Activated naive CD8-positive, alpha-beta T cell (primary cell): Measurements from ENCODE around the gene MAPK13.
"Not testable (repeated sequence)": the region's sequence is repeated elsewhere in the genome, so short reads cannot be mapped to it uniquely, and the experiment has no call there.

Experiments used
- H3K27ac Mint-ChIP-seq: one replicate; pipeline ENCODE4 v1.8.0; 2021; ENCODE audit warnings: mixed read lengths
- H3K27me3 Mint-ChIP-seq: one replicate; pipeline ENCODE4 v1.8.0; 2021; ENCODE audit warnings: mixed read lengths
- H3K36me3 Mint-ChIP-seq: one replicate; pipeline ENCODE4 v1.8.0; 2021; ENCODE audit warnings: mixed read lengths
- H3K4me1 Mint-ChIP-seq: one replicate; pipeline ENCODE4 v1.8.0; 2021; ENCODE audit warnings: low read depth, mixed read lengths
- H3K4me3 Mint-ChIP-seq: one replicate; pipeline ENCODE4 v1.8.0; 2021; ENCODE audit warnings: mild to moderate bottlenecking, mixed read lengths
- H3K9me3 Mint-ChIP-seq: one replicate; pipeline ENCODE4 v1.8.0; 2021; ENCODE audit warnings: low read depth, mixed read lengths

Gene MAPK13

GRCh38 chr6:36129941-36130666, at the start of gene MAPK13:
Gene MAPK13 (plus strand): TSS chr6:36130513. CDS start chr6:36130583, 70 bp downstream.
- peaks cover 3% of the 10 kb centered on the region for H3K36me3 Mint-ChIP-seq
- peak within 1 kb of the TSS; percentile 90 for H3K27ac Mint-ChIP-seq
- peaks cover 47% of the 10 kb centered on the region for H3K4me1 Mint-ChIP-seq
- no peaks in the 10 kb centered on the region for H3K9me3 Mint-ChIP-seq
- H3K27me3 Mint-ChIP-seq: no peaks in the 10 kb centered on the region
- peak within 1 kb of the TSS; percentile 90 for H3K4me3 Mint-ChIP-seq

DNA sequence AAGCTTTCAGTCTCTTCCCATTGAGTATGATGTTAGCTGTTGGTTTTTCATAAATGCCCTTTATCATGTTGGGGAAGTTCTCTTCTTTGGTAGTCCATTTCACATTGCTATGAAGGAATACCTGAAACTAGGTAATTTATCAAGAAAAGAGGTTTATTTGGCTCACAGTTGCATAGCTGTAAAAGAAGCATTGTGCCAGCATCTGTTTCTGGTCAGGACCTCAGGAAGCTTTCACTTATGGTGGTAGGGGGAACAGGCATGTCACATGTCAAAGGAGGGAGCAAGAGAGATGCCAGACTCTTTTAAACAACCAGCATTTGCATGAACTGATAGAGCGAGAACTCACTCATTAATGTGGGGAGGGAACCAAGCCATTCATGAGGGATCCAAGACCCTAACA, 48.0 kb upstream of the MAPK13 start:
- Mint-ChIP-seq H3K4me1 (peaks cover 7% of the 10 kb centered on the region), H3K27me3 (no peaks in the 10 kb centered on the region), H3K4me3 (no peak overlapping the region), H3K9me3 (peaks cover 4% of the 10 kb centered on the region), H3K27ac (no peak overlapping the region), H3K36me3 (peaks cover 43% of the 10 kb centered on the region)

GRCh38 chr6:36083446-36083845, 46.9 kb upstream of the MAPK13 start:
- Mint-ChIP-seq H3K27me3 (no peaks in the 10 kb centered on the region), H3K36me3 (peaks cover 43% of the 10 kb centered on the region), H3K4me1 (peaks cover 7% of the 10 kb centered on the region), H3K9me3 (peaks cover 4% of the 10 kb centered on the region), H3K4me3 (no peak overlapping the region), H3K27ac (no peak overlapping the region)

DNA sequence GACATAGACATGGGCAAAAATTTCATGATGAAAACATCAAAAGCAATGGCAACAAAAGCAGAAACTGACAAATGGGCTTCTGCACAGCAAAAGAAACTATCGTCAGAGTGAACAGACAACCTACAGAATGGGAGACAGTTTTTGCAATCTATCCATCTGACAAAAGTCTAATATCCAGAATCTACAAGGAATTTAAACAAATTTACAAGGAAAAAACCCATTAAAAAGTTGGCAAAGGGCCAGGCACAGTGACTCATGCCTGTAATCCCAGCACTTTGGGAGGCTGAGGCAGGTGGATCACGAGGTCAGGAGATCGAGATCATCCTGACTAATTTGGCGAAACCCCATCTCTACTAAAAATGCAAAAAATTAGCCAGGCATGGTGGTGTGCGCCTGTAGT, 42.1 kb upstream of the MAPK13 start:
- H3K9me3 Mint-ChIP-seq, H3K4me1 Mint-ChIP-seq, H3K4me3 Mint-ChIP-seq, H3K27ac Mint-ChIP-seq, H3K27me3 Mint-ChIP-seq: not testable (repeated sequence)
- H3K36me3 Mint-ChIP-seq: peaks cover 12% of the 10 kb centered on the region

- H3K4me3 Mint-ChIP-seq: no peak overlapping the region
- H3K9me3 Mint-ChIP-seq: no peaks in the 10 kb centered on the region
- H3K27ac Mint-ChIP-seq: no peak overlapping the region
- no peaks in the 10 kb centered on the region for H3K27me3 Mint-ChIP-seq
- peaks cover 12% of the 10 kb centered on the region for H3K36me3 Mint-ChIP-seq
- H3K4me1 Mint-ChIP-seq: peaks cover 7% of the 10 kb centered on the region
Observed at GRCh38 chr6:36089048-36089447, 41.3 kb upstream of the MAPK13 start.

- H3K4me3 Mint-ChIP-seq: no peak overlapping the region
- no peaks in the 10 kb centered on the region for H3K27me3 Mint-ChIP-seq
- peak overlapping the region; percentile 58 for H3K27ac Mint-ChIP-seq
- H3K9me3 Mint-ChIP-seq: no peaks in the 10 kb centered on the region
- peaks cover 2% of the 10 kb centered on the region for H3K36me3 Mint-ChIP-seq
- H3K4me1 Mint-ChIP-seq: peaks cover 26% of the 10 kb centered on the region
Observed at GRCh38 chr6:36094238-36094637, 36.1 kb upstream of the MAPK13 start.

- Mint-ChIP-seq H3K36me3 (peaks cover 2% of the 10 kb centered on the region), H3K4me1 (peaks cover 33% of the 10 kb centered on the region), H3K27ac (peak overlapping the region; percentile 58)
Observed at GRCh38 chr6:36094753-36095496, 35.4 kb upstream of the MAPK13 start.

DNA sequence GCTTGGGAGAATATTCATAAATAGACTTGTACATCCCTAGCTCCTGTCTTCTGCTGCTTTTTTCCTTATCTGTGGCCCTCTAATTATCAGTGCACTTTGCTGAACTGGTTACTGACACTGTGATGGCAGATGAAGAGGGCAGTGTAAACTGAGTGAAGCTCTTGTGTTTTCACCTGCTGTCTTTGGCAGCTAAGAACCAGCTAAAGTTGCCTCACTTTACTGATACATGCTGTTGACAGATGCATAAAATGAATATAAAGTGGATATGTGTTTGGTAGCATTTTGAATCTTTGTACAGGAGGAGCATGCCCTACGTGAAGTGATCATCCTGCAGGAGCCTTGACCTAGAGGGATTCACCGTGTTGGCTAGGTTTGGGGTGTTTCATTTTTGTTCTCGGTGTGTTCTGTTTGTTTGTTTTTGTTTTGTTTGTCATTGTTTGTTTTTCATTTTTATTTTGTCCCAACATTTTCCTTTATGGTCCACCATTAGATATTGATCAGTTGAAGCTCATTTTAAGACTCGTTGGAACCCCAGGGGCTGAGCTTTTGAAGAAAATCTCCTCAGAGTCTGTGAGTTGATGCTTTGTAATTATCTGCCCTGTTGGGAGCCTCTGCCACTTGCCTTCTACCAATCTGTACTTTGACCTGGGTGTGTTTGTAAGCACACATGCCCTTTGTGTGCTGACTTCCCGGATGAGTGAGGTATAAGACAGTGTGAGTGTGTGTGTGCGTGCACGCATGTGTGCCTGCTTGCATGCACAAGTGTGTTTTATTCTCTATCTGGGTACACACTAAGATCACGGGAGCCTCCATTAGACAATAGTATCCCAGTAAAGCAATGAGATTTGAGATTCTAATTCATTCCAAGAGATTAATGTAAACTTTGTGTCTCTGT, 34.6 kb upstream of the MAPK13 start:
- H3K4me1 Mint-ChIP-seq: peaks cover 40% of the 10 kb centered on the region
- H3K36me3 Mint-ChIP-seq: peaks cover 2% of the 10 kb centered on the region
- H3K27ac Mint-ChIP-seq: peak overlapping the region; percentile 41
- H3K4me3 Mint-ChIP-seq: no peak overlapping the region
- H3K9me3 Mint-ChIP-seq: no peaks in the 10 kb centered on the region
- no peaks in the 10 kb centered on the region for H3K27me3 Mint-ChIP-seq

More at GRCh38 chr6:36094753-36095496, 35.4 kb upstream of the MAPK13 start:
- Mint-ChIP-seq H3K9me3 (no peaks in the 10 kb centered on the region), H3K4me3 (no peak overlapping the region), H3K27me3 (no peaks in the 10 kb centered on the region)

DNA sequence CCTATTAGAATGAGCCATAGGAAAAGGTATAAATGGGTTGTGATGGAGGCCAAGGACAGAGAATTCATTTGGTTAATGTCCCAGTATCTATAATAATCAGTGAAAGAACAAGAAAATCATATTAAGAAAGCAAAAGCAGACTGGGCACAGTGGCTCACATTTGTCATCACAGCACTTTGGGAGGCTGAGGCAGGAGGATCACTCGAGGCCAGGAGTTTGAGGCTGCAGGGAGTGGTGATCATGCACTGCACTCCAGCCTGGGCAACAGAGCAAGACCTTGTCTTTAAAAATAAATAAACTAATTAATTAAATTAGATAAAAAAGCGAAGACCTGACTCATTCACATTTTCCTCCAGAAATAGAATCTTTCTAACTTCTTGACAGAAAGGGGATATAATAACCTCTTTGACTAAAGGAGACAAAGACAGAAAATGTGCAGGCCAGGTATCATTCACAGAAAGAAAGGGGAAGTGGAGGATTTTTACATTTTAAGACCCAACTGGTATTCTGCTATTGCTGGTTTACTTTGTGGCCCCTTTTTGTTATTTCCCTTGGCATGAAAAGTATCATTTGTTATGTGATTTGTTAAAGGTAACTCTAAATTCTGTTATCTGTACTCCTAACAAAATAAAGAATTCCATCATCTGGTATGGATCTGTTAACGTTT, 31.9 kb upstream of the MAPK13 start:
- H3K4me1 Mint-ChIP-seq: peaks cover 46% of the 10 kb centered on the region
- peak overlapping the region; percentile 89 for H3K27ac Mint-ChIP-seq
- H3K27me3 Mint-ChIP-seq: no peaks in the 10 kb centered on the region
- peaks cover 3% of the 10 kb centered on the region for H3K36me3 Mint-ChIP-seq
- H3K4me3 Mint-ChIP-seq: no peak overlapping the region
- no peaks in the 10 kb centered on the region for H3K9me3 Mint-ChIP-seq

DNA sequence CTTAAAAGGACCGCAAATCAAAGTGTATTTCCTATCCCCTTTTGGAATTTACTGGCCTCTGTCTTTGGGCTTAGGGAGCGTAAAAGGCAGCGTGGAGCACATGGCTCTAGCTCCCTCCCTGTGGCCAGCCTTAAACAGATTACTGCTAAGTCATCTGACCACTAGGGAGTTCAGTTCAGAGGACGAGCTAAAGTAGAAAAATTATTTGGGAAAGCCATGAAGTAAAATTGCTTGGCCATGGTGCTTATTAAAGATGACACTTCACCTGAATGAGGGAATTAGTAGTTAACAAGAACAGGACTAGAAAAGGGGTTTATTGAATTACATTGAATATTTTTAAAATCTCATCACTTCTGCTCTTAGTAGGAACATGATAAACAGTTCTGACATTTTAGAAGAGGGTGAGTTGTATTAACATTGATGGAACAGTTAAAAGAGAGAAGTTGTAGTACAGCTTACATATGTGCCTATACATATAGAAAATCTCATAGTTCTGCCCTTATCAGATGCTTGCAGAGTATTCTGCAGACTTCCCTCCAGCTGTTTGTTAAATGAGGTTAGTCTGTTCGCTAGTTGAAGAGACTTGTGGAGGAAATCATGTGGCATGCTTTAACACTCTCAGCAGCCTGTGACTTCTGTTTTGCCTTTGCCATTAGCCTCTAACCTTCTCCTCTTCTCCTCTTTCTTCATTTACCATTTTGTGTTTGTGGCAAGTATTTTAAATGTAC, 31.2 kb upstream of the MAPK13 start:
- Mint-ChIP-seq H3K27ac (peak overlapping the region; percentile 89), H3K9me3 (no peaks in the 10 kb centered on the region), H3K4me1 (peaks cover 48% of the 10 kb centered on the region), H3K27me3 (no peaks in the 10 kb centered on the region), H3K36me3 (peaks cover 3% of the 10 kb centered on the region), H3K4me3 (peak overlapping the region; percentile 15)

DNA sequence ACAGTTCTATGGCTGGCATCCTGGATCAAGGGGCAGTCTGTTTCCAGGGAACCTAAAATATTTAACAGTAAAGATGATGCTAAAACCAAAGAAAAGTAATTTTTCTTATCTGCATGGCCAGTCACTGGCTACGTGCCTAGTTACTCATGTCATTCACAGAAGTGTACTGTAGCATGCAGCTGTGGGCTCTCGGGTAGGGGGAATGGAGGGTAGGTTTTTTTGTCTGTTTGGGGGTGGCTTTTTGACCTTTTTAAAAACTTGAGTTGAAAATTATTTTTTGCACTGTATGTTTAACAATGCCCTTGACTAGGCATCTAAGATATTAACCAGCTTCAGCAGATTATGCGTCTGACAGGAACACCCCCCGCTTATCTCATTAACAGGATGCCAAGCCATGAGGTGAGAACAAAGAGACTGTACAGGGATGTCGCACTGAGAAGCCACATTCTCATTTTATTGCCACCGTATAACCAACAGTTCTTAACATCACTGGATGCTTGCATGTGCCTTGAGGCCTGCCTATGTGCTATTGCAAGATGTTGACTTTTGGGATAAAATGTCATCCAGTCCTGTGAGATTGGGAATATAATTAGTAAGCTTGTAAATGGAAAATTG, 30.3 kb upstream of the MAPK13 start:
- Mint-ChIP-seq H3K9me3 (no peaks in the 10 kb centered on the region), H3K4me1 (peaks cover 44% of the 10 kb centered on the region), H3K27ac (peak overlapping the region; percentile 89), H3K4me3 (peak overlapping the region; percentile 35), H3K36me3 (peaks cover 3% of the 10 kb centered on the region), H3K27me3 (no peaks in the 10 kb centered on the region)

- Mint-ChIP-seq H3K4me3 (no peak overlapping the region), H3K27ac (peak overlapping the region; percentile 46), H3K9me3 (no peaks in the 10 kb centered on the region)
Observed at GRCh38 chr6:36101691-36102090, 28.6 kb upstream of the MAPK13 start.

DNA sequence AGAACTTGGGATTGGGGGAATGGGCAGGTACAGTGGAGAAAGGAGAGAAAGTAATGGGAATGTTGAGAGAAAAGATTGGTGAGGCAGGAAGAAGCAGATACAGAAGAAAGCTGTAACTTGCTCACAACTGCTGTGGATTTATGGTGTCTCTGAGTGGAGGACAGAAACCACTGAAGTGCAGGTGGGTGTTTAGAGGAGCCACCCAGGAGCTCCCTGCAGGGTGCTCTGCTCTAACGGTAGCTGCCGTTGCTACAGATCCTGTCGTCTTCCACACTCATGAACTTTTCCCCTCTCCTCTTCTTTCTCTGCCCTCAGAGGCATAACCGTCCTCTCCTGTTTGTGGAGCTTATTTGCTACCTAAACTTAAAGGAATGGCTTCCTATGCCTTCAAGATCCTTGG, 27.5 kb upstream of the MAPK13 start:
- H3K27me3 Mint-ChIP-seq: no peaks in the 10 kb centered on the region
- H3K27ac Mint-ChIP-seq: peak overlapping the region; percentile 68
- no peak overlapping the region for H3K4me3 Mint-ChIP-seq
- H3K36me3 Mint-ChIP-seq: peaks cover 9% of the 10 kb centered on the region
- peaks cover 48% of the 10 kb centered on the region for H3K4me1 Mint-ChIP-seq
- H3K9me3 Mint-ChIP-seq: no peaks in the 10 kb centered on the region

More at GRCh38 chr6:36101691-36102090, 28.6 kb upstream of the MAPK13 start:
- Mint-ChIP-seq H3K4me1 (peaks cover 41% of the 10 kb centered on the region), H3K27me3 (no peaks in the 10 kb centered on the region), H3K36me3 (peaks cover 3% of the 10 kb centered on the region)
